Measurements from ENCODE around the gene IDNK. TPM values are rescaled to one million over a fixed set of nuclear protein-coding genes. Genes with fewer than 3 reads are reported as not detected.
"Not testable (repeated sequence)": the region's sequence is repeated elsewhere in the genome, so short reads cannot be mapped to it uniquely, and the experiment has no call there.

IDNK gene
- total RNA-seq, 1 experiment from 2014 or later, result 14.3 TPM

DNA sequence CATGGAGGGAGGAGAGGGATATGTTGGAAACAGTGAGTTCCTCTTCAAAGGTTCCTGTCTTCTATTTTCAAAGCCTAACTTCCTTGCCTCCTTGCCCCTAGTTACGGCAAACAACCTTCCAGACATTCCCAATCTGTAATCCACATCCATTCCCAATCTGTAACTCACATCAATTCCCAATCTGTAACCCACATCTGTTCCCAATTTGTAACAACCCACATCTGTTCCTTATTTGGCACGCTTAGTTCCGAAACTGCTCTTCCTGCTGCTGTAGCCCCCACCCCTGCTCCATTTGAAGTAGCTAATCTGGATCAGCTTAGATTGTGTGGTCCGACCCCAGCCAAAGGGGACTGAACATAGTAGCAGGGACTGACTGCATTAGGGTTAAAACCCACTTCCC is 23.9 kb upstream of the IDNK start:
- Histone ChIP-seq H3K4me1 (ENCODE audit: low read length) (no peaks in the 10 kb centered on the region), H3K4me3 (ENCODE audit: low read length) (no peak overlapping the region), H3K36me3 (ENCODE audit: insufficient read depth, low read length) (no peaks in the 10 kb centered on the region), H3K9me3 (ENCODE audit: low read length) (no peaks in the 10 kb centered on the region), H4K20me1 (ENCODE audit: insufficient read depth, low read depth, low read length) (no peaks in the 10 kb centered on the region), H3K79me2 (ENCODE audit: low read length) (no peaks in the 10 kb centered on the region), H3K4me2 (ENCODE audit: low read depth, low read length, poor library complexity, severe bottlenecking) (no peak overlapping the region), H3K27me3 (ENCODE audit: low read length) (no peaks in the 10 kb centered on the region), H2AFZ (ENCODE audit: low read length) (no peak overlapping the region), H3K9me2 (replicated peaks; ENCODE audit: insufficient read depth, low read length) (no peaks in the 10 kb centered on the region), H3K27ac (ENCODE audit: low read length) (no peak overlapping the region), H3K9ac (ENCODE audit: low read length) (no peak overlapping the region)
- no peak for DNase-seq

GRCh38 chr9:83601463-83601862 is 21.5 kb upstream of the IDNK start:
- H3K27ac ChIP-seq (ENCODE audit: low read length), result no peak overlapping the region
- H3K79me2 ChIP-seq (ENCODE audit: low read length), result no peaks in the 10 kb centered on the region
- H3K9ac ChIP-seq (ENCODE audit: low read length), result no peak overlapping the region
- no peaks in the 10 kb centered on the region for H3K4me1 ChIP-seq (ENCODE audit: low read length)
- no peaks in the 10 kb centered on the region for H3K9me3 ChIP-seq (ENCODE audit: low read length)
- no peaks in the 10 kb centered on the region for H3K36me3 ChIP-seq (ENCODE audit: insufficient read depth, low read length)
- no peak overlapping the region for H2AFZ ChIP-seq (ENCODE audit: low read length)
- H3K4me3 ChIP-seq (ENCODE audit: low read length), result no peak overlapping the region
- H3K4me2 ChIP-seq (ENCODE audit: low read depth, low read length, poor library complexity, severe bottlenecking), result no peak overlapping the region
- no peak for DNase-seq
- no peaks in the 10 kb centered on the region for H4K20me1 ChIP-seq (ENCODE audit: insufficient read depth, low read depth, low read length)
- H3K9me2 ChIP-seq (replicated peaks; ENCODE audit: insufficient read depth, low read length), result no peaks in the 10 kb centered on the region
- H3K27me3 ChIP-seq (ENCODE audit: low read length), result no peaks in the 10 kb centered on the region

DNA sequence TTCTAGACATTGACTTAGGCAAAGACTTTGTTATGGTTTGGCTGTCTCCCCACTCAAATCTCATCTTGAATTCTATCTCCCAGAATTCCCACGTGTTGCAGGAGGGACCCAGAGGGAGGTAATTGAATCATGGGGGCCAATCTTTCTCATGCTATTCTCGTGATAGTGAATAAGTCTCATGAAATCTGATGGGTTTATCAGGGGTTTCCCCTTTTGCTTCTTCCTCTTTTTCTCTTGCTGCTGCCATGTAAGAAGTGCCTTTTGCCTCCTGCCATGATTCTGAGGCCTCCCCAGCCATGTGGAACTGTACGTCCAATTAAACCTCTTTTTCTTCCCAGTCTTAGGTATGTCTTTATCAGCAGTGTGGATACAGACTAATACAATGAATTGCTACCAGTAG is 15.3 kb upstream of the IDNK start:
- H2AFZ ChIP-seq (ENCODE audit: low read length); H3K27me3 ChIP-seq (ENCODE audit: low read length); H3K27ac ChIP-seq (ENCODE audit: low read length); H3K9ac ChIP-seq (ENCODE audit: low read length); H4K20me1 ChIP-seq (ENCODE audit: insufficient read depth, low read depth, low read length); H3K36me3 ChIP-seq (ENCODE audit: insufficient read depth, low read length); H3K4me2 ChIP-seq (ENCODE audit: low read depth, low read length, poor library complexity, severe bottlenecking); H3K9me3 ChIP-seq (ENCODE audit: low read length); H3K9me2 ChIP-seq (replicated peaks; ENCODE audit: insufficient read depth, low read length); DNase-seq; H3K4me1 ChIP-seq (ENCODE audit: low read length); H3K4me3 ChIP-seq (ENCODE audit: low read length); H3K79me2 ChIP-seq (ENCODE audit: low read length): not testable (repeated sequence)

DNA sequence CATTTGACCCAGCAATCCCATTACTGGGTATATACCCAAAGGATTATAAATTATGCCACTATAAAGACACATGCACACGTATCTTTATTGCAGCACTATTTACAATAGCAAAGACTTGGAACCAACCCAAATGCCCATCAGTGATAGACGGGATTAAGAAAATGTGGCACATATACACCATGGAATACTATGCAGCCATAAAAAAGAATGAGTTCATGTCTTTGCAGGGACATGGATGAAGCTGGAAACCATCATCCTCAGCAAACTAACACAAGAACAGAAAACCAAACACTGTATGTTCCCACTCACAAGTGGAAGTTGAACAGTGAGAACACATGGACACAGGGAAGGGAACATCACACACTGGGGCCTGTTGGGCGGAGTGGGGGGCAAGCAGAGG is 9.6 kb upstream of the IDNK start:
- not testable (repeated sequence) for H3K4me3 ChIP-seq (ENCODE audit: low read length); H3K27ac ChIP-seq (ENCODE audit: low read length); H3K9ac ChIP-seq (ENCODE audit: low read length); H4K20me1 ChIP-seq (ENCODE audit: insufficient read depth, low read depth, low read length); H3K4me1 ChIP-seq (ENCODE audit: low read length); DNase-seq; H3K4me2 ChIP-seq (ENCODE audit: low read depth, low read length, poor library complexity, severe bottlenecking); H2AFZ ChIP-seq (ENCODE audit: low read length); H3K79me2 ChIP-seq (ENCODE audit: low read length); H3K27me3 ChIP-seq (ENCODE audit: low read length); H3K9me3 ChIP-seq (ENCODE audit: low read length); H3K9me2 ChIP-seq (replicated peaks; ENCODE audit: insufficient read depth, low read length); H3K36me3 ChIP-seq (ENCODE audit: insufficient read depth, low read length)

GRCh38 chr9:83617299-83617698 is 5.6 kb upstream of the IDNK start:
- H3K9ac ChIP-seq (ENCODE audit: low read length), result no peak overlapping the region
- no peak for DNase-seq
- H3K36me3 ChIP-seq (ENCODE audit: insufficient read depth, low read length), result no peaks in the 10 kb centered on the region
- no peaks in the 10 kb centered on the region for H3K79me2 ChIP-seq (ENCODE audit: low read length)
- H3K27ac ChIP-seq (ENCODE audit: low read length), result no peak overlapping the region
- H3K4me3 ChIP-seq (ENCODE audit: low read length), result no peak overlapping the region
- no peaks in the 10 kb centered on the region for H3K27me3 ChIP-seq (ENCODE audit: low read length)
- H4K20me1 ChIP-seq (ENCODE audit: insufficient read depth, low read depth, low read length), result no peaks in the 10 kb centered on the region
- peaks cover 14% of the 10 kb centered on the region for H3K4me1 ChIP-seq (ENCODE audit: low read length)
- H3K9me2 ChIP-seq (replicated peaks; ENCODE audit: insufficient read depth, low read length), result no peaks in the 10 kb centered on the region
- no peak overlapping the region for H2AFZ ChIP-seq (ENCODE audit: low read length)
- no peak overlapping the region for H3K4me2 ChIP-seq (ENCODE audit: low read depth, low read length, poor library complexity, severe bottlenecking)
- H3K9me3 ChIP-seq (ENCODE audit: low read length), result no peaks in the 10 kb centered on the region

DNA sequence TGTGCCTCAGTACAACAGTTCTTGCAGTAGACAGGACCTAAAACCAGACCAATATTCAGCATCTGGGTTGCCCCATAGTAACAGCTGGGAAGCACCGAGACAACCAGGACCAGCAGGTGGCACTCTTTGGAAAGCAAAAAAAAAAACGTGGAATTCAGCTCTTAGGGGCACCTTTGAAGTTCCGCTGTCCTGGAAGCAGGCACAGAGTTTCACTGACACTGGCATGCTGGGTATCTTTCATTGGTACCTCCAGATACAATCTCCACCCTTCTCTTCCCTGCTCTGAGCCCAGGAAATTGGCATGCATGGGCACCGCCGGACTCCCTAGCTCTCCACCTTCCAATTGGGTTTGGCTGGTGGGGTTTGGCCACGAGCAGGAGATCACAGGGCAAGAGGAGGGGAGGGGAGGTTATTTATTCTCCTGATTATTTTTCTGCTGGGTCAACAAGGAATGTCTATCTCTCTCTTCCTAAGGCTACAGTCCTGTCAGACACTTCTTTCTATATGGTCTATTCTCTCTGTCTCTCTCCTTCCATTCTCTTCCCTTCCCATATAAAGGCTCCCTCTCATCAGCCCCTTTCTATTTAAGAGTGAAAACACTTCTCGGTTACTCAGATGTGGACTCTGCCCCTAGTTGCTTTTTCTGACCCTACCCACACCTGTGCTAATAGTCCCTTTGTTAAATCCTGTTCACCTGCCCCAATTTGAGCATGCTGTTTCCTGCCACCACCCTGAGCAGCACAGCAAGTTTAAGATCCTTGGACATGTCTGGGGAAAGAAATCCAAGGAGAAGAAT is 1.9 kb upstream of the IDNK start:
- Histone ChIP-seq H4K20me1 (ENCODE audit: insufficient read depth, low read depth, low read length) (no peaks in the 10 kb centered on the region), H3K27me3 (ENCODE audit: low read length) (no peaks in the 10 kb centered on the region), H3K4me3 (ENCODE audit: low read length) (peak overlapping the region; percentile 44), H3K9me3 (ENCODE audit: low read length) (no peaks in the 10 kb centered on the region), H3K9ac (ENCODE audit: low read length) (peak overlapping the region; percentile 21), H3K4me1 (ENCODE audit: low read length) (peaks cover 32% of the 10 kb centered on the region), H3K27ac (ENCODE audit: low read length) (no peak overlapping the region), H3K36me3 (ENCODE audit: insufficient read depth, low read length) (no peaks in the 10 kb centered on the region), H2AFZ (ENCODE audit: low read length) (peak overlapping the region; percentile 53), H3K9me2 (replicated peaks; ENCODE audit: insufficient read depth, low read length) (no peaks in the 10 kb centered on the region), H3K4me2 (ENCODE audit: low read depth, low read length, poor library complexity, severe bottlenecking) (peak overlapping the region; percentile 68), H3K79me2 (ENCODE audit: low read length) (peaks cover 20% of the 10 kb centered on the region)
- DNase-seq, result peak; percentile 82

- Histone ChIP-seq H3K27me3 (ENCODE audit: low read length) (no peaks in the 10 kb centered on the region), H3K9me3 (ENCODE audit: low read length) (no peaks in the 10 kb centered on the region), H3K9ac (ENCODE audit: low read length) (peak overlapping the region; percentile 88), H2AFZ (ENCODE audit: low read length) (peak overlapping the region; percentile 32), H3K36me3 (ENCODE audit: insufficient read depth, low read length) (no peaks in the 10 kb centered on the region), H3K4me1 (ENCODE audit: low read length) (peaks cover 32% of the 10 kb centered on the region), H3K4me3 (ENCODE audit: low read length) (peak overlapping the region; percentile 82), H4K20me1 (ENCODE audit: insufficient read depth, low read depth, low read length) (no peaks in the 10 kb centered on the region), H3K79me2 (ENCODE audit: low read length) (peaks cover 20% of the 10 kb centered on the region), H3K27ac (ENCODE audit: low read length) (no peak overlapping the region), H3K4me2 (ENCODE audit: low read depth, low read length, poor library complexity, severe bottlenecking) (peak overlapping the region; percentile 87), H3K9me2 (replicated peaks; ENCODE audit: insufficient read depth, low read length) (no peaks in the 10 kb centered on the region)
- peak; percentile 60 for DNase-seq
Measured at GRCh38 chr9:83622433-83622938, 457 bp upstream of the IDNK start.

DNA sequence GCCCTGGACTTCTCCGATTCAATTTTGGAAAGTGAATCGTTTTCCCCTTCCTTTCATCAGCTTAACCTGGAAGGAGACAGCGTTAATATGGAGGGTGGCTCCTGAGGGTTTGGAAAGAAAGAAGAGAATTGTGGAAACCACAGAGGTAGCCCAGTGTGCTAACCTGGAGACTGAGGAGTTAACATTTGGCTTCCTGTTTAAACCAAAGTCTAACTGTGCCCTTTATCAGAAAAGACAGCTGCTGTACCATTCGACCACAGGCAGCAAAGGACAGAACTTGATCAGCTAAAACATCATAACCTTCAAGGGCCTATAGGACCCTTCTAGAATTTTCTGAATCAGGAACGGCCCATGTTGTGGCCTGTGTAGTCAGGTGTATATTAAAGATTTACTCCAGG is 735 bp downstream of the IDNK start:
- Histone ChIP-seq H3K4me3 (ENCODE audit: low read length) (peak overlapping the region; percentile 82), H3K9ac (ENCODE audit: low read length) (peak overlapping the region; percentile 88), H3K4me2 (ENCODE audit: low read depth, low read length, poor library complexity, severe bottlenecking) (peak overlapping the region; percentile 87), H3K4me1 (ENCODE audit: low read length) (peaks cover 32% of the 10 kb centered on the region), H3K9me2 (replicated peaks; ENCODE audit: insufficient read depth, low read length) (no peaks in the 10 kb centered on the region), H3K27me3 (ENCODE audit: low read length) (no peaks in the 10 kb centered on the region), H2AFZ (ENCODE audit: low read length) (peak overlapping the region; percentile 32; the same call in 1 of the 2 replicates), H3K36me3 (ENCODE audit: insufficient read depth, low read length) (0 out of 2 replicates have a peak, but pooled peaks cover under 1% of the 10 kb centered on the region), H3K79me2 (ENCODE audit: low read length) (peaks cover 20% of the 10 kb centered on the region), H3K9me3 (ENCODE audit: low read length) (no peaks in the 10 kb centered on the region), H3K27ac (ENCODE audit: low read length) (peak overlapping the region; percentile 67), H4K20me1 (ENCODE audit: insufficient read depth, low read depth, low read length) (no peaks in the 10 kb centered on the region)
- peak; percentile 66 for DNase-seq
